HEK293 (cell line): Measurements from ENCODE around the gene TMEM174.

Experiments
- CTCF ChIA-PET: fragments of 350-600 bp; formaldehyde crosslinking; extraction: SDS; loops from one replicate; lab custom pipeline; 2021; ENCODE audit warnings: antibody characterized with exemption; lab: Yijun Ruan, JAX
- POLR2A ChIA-PET: fragments of 300-600 bp; formaldehyde crosslinking; extraction: SDS; loops from one replicate; lab custom pipeline; 2020; ENCODE audit warnings: antibody characterized with exemption, inconsistent platforms; lab: Yijun Ruan, JAX
- H3K27ac ChIP-seq: fragments of 200-500 bp; sonication (Bioruptor generic); 2 replicates; pipeline ENCODE4 v1.5.1; 2014; ENCODE audit warnings: low read depth, low read length, control low read depth, inconsistent platforms; ENCODE audit errors: extremely low read depth
- H3K36me3 ChIP-seq, 2 experiments: fragments of 200-500 bp in 1 of 2; sonication (Bioruptor generic) in 1 of 2; 1 replicate in 1 of 2; 2 replicates in 1 of 2; pipeline ENCODE4 v1.5.1; 2014 to 2017; ENCODE audit warnings: inconsistent platforms in 2 of 2, low read length in 2 of 2; ENCODE audit not compliant: control insufficient read depth in 2 of 2, insufficient read depth in 1 of 2
- H3K4me1 ChIP-seq: fragments of 200-500 bp; sonication (Bioruptor generic); 2 replicates; pipeline ENCODE4 v1.5.1; 2014; ENCODE audit warnings: mild to moderate bottlenecking, low read length, inconsistent platforms; ENCODE audit not compliant: control insufficient read depth, insufficient read depth
- H3K4me3 ChIP-seq: 2 replicates; pipeline ENCODE4 v1.5.1; 2011; ENCODE audit warnings: low read depth, mild to moderate bottlenecking, control low read depth, low read length, moderate library complexity
- H3K9me3 ChIP-seq: fragments of 200-500 bp; sonication (Bioruptor generic); 2 replicates; pipeline ENCODE4 v1.5.1; 2014; ENCODE audit warnings: low read depth, low read length, inconsistent platforms; ENCODE audit not compliant: control insufficient read depth, insufficient read depth
- SALL2 ChIP-seq: fragments of 450-650 bp; formaldehyde crosslinking; IDR thresholded peaks from 2 replicates; pipeline ENCODE4 v1.5.0; 2017; ENCODE audit warnings: missing biosample characterization, mild to moderate bottlenecking, missing genetic modification characterization, borderline replicate concordance
- YY2 ChIP-seq: fragments of 450-650 bp; formaldehyde crosslinking; IDR thresholded peaks from 2 replicates; pipeline ENCODE4 v1.5.1; 2016; ENCODE audit warnings: missing biosample characterization, missing genetic modification characterization
- ZNF133 ChIP-seq: fragments of 450-650 bp; formaldehyde crosslinking; IDR thresholded peaks from 2 replicates; pipeline ENCODE4 v1.5.1; 2016; ENCODE audit warnings: missing biosample characterization, missing genetic modification characterization
- ZNF2 ChIP-seq: fragments of 450-650 bp; formaldehyde crosslinking; IDR thresholded peaks from 2 replicates; pipeline ENCODE4 v1.5.1; 2016; ENCODE audit warnings: missing biosample characterization, missing genetic modification characterization
- ZNF23 ChIP-seq: fragments of 450-650 bp; formaldehyde crosslinking; IDR thresholded peaks from 2 replicates; pipeline ENCODE4 v1.5.1; 2016; ENCODE audit warnings: missing biosample characterization, missing genetic modification characterization, borderline replicate concordance
- ZNF391 ChIP-seq: fragments of 450-650 bp; formaldehyde crosslinking; IDR thresholded peaks from 2 replicates; pipeline ENCODE4 v1.5.1; 2016; ENCODE audit warnings: low read depth, missing biosample characterization, missing genetic modification characterization, borderline replicate concordance
- ZNF623 ChIP-seq: fragments of 450-650 bp; formaldehyde crosslinking; IDR thresholded peaks from 2 replicates; pipeline ENCODE4 v1.5.1; 2016; ENCODE audit warnings: missing biosample characterization, missing genetic modification characterization
- ZNF660 ChIP-seq: fragments of 450-650 bp; IDR thresholded peaks from 2 replicates; pipeline ENCODE4 v1.5.1; 2018; ENCODE audit warnings: missing biosample characterization, mild to moderate bottlenecking, missing genetic modification characterization
- ZNF837 ChIP-seq: fragments of 450-650 bp; formaldehyde crosslinking; IDR thresholded peaks from 2 replicates; pipeline ENCODE4 v1.5.1; 2016; ENCODE audit warnings: missing biosample characterization, missing genetic modification characterization
- TF ChIP-seq, protein P1 (sequence below): fragments of 450-650 bp; formaldehyde crosslinking; IDR thresholded peaks from 2 replicates; pipeline ENCODE4 v1.5.1; 2016; ENCODE audit warnings: missing biosample characterization, missing genetic modification characterization
- TF ChIP-seq, protein P2 (sequence below): fragments of 450-650 bp; formaldehyde crosslinking; IDR thresholded peaks from 2 replicates; pipeline ENCODE4 v1.5.1; 2016; ENCODE audit warnings: missing biosample characterization, missing genetic modification characterization
- TF ChIP-seq, protein P3 (sequence below): fragments of 450-650 bp; formaldehyde crosslinking; conservative IDR thresholded peaks from 2 replicates; pipeline ENCODE4 v1.5.1; 2016; ENCODE audit warnings: low read depth, missing biosample characterization, missing genetic modification characterization
- TF ChIP-seq, protein P4 (sequence below): fragments of 450-650 bp; formaldehyde crosslinking; IDR thresholded peaks from 2 replicates; pipeline ENCODE4 v1.5.1; 2016; ENCODE audit warnings: missing biosample characterization, missing genetic modification characterization
- TF ChIP-seq, protein P5 (sequence below): fragments of 450-650 bp; formaldehyde crosslinking; IDR thresholded peaks from 2 replicates; pipeline ENCODE4 v1.5.1; 2016; ENCODE audit warnings: missing biosample characterization, missing genetic modification characterization, borderline replicate concordance
- TF ChIP-seq, protein P6 (sequence below): IDR thresholded peaks from 2 replicates; pipeline ENCODE4 v1.6.1; 2011; ENCODE audit warnings: mild to moderate bottlenecking, low read depth, low read length, borderline replicate concordance
- TF ChIP-seq, protein P7 (sequence below): fragments of 450-650 bp; formaldehyde crosslinking; IDR thresholded peaks from 2 replicates; pipeline ENCODE4 v1.5.1; 2016; ENCODE audit warnings: missing biosample characterization, missing genetic modification characterization
- TF ChIP-seq, protein P8 (sequence below): fragments of 450-650 bp; formaldehyde crosslinking; IDR thresholded peaks from 2 replicates; pipeline ENCODE4 v1.5.1; 2016; ENCODE audit warnings: missing biosample characterization, missing genetic modification characterization, low read depth
- TF ChIP-seq, protein P9 (sequence below): fragments of 450-650 bp; IDR thresholded peaks from 2 replicates; pipeline ENCODE4 v1.5.1; 2018; ENCODE audit warnings: missing biosample characterization, missing genetic modification characterization

TMEM174 gene

DNA sequence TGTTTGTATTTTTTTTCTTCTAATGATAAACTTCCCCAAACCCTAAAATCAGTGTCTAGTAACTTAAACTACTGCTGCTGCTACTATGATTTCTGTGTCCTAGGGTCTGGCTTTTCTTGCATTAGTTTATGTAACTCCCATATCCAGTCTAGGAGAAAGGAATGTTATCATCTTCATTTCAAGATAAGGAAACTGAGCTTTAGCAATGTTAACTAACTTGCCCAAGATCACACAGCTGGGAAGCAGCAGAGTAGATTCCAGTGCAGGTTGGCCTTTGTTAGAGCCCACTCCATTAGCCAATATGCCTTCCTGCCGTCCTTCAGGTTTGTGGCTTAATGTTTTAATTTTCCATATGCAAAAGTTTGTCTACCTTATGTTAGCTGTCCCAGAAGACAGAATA lies 42.2 kb upstream of the TMEM174 start:
- Histone ChIP-seq H3K4me1 (no peaks in the 10 kb centered on the region), H3K27ac (no peak overlapping the region), H3K36me3 (no peaks in the 10 kb centered on the region), H3K9me3 (no peaks in the 10 kb centered on the region), H3K4me3 (no peak overlapping the region)
- ChIA-PET CTCF (interaction anchor here (1.0 kb wide), 1 partner anchor 320 kb away, joined by 4 read pairs; no protein-coding TSS in a partner anchor), POLR2A (no interaction called here)
- no peak for TF ChIP-seq ZNF23 (tag by site-specific recombination)
- TF ChIP-seq ZNF2 (tag by site-specific recombination), result no peak
- no peak for TF ChIP-seq YY2 (tag by site-specific recombination)
- TF ChIP-seq, protein P1, sequence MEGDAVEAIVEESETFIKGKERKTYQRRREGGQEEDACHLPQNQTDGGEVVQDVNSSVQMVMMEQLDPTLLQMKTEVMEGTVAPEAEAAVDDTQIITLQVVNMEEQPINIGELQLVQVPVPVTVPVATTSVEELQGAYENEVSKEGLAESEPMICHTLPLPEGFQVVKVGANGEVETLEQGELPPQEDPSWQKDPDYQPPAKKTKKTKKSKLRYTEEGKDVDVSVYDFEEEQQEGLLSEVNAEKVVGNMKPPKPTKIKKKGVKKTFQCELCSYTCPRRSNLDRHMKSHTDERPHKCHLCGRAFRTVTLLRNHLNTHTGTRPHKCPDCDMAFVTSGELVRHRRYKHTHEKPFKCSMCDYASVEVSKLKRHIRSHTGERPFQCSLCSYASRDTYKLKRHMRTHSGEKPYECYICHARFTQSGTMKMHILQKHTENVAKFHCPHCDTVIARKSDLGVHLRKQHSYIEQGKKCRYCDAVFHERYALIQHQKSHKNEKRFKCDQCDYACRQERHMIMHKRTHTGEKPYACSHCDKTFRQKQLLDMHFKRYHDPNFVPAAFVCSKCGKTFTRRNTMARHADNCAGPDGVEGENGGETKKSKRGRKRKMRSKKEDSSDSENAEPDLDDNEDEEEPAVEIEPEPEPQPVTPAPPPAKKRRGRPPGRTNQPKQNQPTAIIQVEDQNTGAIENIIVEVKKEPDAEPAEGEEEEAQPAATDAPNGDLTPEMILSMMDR (tag by site-specific recombination), result no peak
- no peak for TF ChIP-seq ZNF623 (tag by site-specific recombination)
- TF ChIP-seq ZNF837 (tag by site-specific recombination), result no peak
- TF ChIP-seq, protein P2, sequence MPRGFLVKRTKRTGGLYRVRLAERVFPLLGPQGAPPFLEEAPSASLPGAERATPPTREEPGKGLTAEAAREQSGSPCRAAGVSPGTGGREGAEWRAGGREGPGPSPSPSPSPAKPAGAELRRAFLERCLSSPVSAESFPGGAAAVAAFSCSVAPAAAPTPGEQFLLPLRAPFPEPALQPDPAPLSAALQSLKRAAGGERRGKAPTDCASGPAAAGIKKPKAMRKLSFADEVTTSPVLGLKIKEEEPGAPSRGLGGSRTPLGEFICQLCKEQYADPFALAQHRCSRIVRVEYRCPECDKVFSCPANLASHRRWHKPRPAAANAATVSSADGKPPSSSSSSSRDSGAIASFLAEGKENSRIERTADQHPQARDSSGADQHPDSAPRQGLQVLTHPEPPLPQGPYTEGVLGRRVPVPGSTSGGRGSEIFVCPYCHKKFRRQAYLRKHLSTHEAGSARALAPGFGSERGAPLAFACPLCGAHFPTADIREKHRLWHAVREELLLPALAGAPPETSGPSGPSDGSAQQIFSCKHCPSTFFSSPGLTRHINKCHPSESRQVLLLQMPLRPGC (tag by site-specific recombination), result no peak
- TF ChIP-seq, protein P3, sequence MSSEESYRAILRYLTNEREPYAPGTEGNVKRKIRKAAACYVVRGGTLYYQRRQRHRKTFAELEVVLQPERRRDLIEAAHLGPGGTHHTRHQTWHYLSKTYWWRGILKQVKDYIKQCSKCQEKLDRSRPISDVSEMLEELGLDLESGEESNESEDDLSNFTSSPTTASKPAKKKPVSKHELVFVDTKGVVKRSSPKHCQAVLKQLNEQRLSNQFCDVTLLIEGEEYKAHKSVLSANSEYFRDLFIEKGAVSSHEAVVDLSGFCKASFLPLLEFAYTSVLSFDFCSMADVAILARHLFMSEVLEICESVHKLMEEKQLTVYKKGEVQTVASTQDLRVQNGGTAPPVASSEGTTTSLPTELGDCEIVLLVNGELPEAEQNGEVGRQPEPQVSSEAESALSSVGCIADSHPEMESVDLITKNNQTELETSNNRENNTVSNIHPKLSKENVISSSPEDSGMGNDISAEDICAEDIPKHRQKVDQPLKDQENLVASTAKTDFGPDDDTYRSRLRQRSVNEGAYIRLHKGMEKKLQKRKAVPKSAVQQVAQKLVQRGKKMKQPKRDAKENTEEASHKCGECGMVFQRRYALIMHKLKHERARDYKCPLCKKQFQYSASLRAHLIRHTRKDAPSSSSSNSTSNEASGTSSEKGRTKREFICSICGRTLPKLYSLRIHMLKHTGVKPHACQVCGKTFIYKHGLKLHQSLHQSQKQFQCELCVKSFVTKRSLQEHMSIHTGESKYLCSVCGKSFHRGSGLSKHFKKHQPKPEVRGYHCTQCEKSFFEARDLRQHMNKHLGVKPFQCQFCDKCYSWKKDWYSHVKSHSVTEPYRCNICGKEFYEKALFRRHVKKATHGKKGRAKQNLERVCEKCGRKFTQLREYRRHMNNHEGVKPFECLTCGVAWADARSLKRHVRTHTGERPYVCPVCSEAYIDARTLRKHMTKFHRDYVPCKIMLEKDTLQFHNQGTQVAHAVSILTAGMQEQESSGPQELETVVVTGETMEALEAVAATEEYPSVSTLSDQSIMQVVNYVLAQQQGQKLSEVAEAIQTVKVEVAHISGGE (tag by site-specific recombination), result no peak
- no peak for TF ChIP-seq ZNF660 (tag by site-specific recombination)
- TF ChIP-seq ZNF133 (tag by site-specific recombination), result no peak
- TF ChIP-seq, protein P4, sequence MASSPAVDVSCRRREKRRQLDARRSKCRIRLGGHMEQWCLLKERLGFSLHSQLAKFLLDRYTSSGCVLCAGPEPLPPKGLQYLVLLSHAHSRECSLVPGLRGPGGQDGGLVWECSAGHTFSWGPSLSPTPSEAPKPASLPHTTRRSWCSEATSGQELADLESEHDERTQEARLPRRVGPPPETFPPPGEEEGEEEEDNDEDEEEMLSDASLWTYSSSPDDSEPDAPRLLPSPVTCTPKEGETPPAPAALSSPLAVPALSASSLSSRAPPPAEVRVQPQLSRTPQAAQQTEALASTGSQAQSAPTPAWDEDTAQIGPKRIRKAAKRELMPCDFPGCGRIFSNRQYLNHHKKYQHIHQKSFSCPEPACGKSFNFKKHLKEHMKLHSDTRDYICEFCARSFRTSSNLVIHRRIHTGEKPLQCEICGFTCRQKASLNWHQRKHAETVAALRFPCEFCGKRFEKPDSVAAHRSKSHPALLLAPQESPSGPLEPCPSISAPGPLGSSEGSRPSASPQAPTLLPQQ (tag by site-specific recombination), result no peak
- TF ChIP-seq, protein P5, sequence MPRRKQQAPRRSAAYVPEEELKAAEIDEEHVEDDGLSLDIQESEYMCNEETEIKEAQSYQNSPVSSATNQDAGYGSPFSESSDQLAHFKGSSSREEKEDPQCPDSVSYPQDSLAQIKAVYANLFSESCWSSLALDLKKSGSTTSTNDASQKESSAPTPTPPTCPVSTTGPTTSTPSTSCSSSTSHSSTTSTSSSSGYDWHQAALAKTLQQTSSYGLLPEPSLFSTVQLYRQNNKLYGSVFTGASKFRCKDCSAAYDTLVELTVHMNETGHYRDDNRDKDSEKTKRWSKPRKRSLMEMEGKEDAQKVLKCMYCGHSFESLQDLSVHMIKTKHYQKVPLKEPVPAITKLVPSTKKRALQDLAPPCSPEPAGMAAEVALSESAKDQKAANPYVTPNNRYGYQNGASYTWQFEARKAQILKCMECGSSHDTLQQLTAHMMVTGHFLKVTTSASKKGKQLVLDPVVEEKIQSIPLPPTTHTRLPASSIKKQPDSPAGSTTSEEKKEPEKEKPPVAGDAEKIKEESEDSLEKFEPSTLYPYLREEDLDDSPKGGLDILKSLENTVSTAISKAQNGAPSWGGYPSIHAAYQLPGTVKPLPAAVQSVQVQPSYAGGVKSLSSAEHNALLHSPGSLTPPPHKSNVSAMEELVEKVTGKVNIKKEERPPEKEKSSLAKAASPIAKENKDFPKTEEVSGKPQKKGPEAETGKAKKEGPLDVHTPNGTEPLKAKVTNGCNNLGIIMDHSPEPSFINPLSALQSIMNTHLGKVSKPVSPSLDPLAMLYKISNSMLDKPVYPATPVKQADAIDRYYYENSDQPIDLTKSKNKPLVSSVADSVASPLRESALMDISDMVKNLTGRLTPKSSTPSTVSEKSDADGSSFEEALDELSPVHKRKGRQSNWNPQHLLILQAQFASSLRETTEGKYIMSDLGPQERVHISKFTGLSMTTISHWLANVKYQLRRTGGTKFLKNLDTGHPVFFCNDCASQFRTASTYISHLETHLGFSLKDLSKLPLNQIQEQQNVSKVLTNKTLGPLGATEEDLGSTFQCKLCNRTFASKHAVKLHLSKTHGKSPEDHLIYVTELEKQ (tag by site-specific recombination), result no peak
- TF ChIP-seq, protein P6, sequence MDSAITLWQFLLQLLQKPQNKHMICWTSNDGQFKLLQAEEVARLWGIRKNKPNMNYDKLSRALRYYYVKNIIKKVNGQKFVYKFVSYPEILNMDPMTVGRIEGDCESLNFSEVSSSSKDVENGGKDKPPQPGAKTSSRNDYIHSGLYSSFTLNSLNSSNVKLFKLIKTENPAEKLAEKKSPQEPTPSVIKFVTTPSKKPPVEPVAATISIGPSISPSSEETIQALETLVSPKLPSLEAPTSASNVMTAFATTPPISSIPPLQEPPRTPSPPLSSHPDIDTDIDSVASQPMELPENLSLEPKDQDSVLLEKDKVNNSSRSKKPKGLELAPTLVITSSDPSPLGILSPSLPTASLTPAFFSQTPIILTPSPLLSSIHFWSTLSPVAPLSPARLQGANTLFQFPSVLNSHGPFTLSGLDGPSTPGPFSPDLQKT, result no peak
- TF ChIP-seq, protein P7, sequence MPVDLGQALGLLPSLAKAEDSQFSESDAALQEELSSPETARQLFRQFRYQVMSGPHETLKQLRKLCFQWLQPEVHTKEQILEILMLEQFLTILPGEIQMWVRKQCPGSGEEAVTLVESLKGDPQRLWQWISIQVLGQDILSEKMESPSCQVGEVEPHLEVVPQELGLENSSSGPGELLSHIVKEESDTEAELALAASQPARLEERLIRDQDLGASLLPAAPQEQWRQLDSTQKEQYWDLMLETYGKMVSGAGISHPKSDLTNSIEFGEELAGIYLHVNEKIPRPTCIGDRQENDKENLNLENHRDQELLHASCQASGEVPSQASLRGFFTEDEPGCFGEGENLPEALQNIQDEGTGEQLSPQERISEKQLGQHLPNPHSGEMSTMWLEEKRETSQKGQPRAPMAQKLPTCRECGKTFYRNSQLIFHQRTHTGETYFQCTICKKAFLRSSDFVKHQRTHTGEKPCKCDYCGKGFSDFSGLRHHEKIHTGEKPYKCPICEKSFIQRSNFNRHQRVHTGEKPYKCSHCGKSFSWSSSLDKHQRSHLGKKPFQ, result no peak
- TF ChIP-seq, protein P8, sequence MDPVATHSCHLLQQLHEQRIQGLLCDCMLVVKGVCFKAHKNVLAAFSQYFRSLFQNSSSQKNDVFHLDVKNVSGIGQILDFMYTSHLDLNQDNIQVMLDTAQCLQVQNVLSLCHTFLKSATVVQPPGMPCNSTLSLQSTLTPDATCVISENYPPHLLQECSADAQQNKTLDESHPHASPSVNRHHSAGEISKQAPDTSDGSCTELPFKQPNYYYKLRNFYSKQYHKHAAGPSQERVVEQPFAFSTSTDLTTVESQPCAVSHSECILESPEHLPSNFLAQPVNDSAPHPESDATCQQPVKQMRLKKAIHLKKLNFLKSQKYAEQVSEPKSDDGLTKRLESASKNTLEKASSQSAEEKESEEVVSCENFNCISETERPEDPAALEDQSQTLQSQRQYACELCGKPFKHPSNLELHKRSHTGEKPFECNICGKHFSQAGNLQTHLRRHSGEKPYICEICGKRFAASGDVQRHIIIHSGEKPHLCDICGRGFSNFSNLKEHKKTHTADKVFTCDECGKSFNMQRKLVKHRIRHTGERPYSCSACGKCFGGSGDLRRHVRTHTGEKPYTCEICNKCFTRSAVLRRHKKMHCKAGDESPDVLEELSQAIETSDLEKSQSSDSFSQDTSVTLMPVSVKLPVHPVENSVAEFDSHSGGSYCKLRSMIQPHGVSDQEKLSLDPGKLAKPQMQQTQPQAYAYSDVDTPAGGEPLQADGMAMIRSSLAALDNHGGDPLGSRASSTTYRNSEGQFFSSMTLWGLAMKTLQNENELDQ (tag by site-specific recombination), result no peak
- TF ChIP-seq, protein P9, sequence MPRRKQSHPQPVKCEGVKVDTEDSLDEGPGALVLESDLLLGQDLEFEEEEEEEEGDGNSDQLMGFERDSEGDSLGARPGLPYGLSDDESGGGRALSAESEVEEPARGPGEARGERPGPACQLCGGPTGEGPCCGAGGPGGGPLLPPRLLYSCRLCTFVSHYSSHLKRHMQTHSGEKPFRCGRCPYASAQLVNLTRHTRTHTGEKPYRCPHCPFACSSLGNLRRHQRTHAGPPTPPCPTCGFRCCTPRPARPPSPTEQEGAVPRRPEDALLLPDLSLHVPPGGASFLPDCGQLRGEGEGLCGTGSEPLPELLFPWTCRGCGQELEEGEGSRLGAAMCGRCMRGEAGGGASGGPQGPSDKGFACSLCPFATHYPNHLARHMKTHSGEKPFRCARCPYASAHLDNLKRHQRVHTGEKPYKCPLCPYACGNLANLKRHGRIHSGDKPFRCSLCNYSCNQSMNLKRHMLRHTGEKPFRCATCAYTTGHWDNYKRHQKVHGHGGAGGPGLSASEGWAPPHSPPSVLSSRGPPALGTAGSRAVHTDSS (tag by site-specific recombination), result no peak
- no peak for TF ChIP-seq ZNF391
- no peak for TF ChIP-seq SALL2 (tag by site-specific recombination)
